Neural progenitor cell (in vitro differentiated cells): ENCODE measurements around the gene DAP. TPM values are rescaled to one million over a fixed set of nuclear protein-coding genes. Genes with fewer than 3 reads are reported as not detected.
A peak's percentile ranks its signal among the peaks of the same experiment; 100 is the strongest.

ENCODE experiments used
- DNase-seq: peaks from one replicate; pipeline ENCODE4 v3.0.0-alpha.2; 2016; ENCODE audit warnings: low spot score
- H2AFZ ChIP-seq: fragments of 200-600 bp; sonication (generic); replicated peaks from 2 replicates; pipeline ENCODE4 v1.6.1; 2016; ENCODE audit warnings: antibody characterized with exemption
- H3F3A ChIP-seq: fragments of 200-600 bp; sonication (generic); 2 replicates; pipeline ENCODE4 v1.6.1; 2016; ENCODE audit warnings: antibody characterized with exemption, low read depth
- H3K27ac ChIP-seq: fragments of 200-600 bp; sonication (generic); 2 replicates; pipeline ENCODE4 v1.5.1; 2016; ENCODE audit warnings: mild to moderate bottlenecking
- H3K27me3 ChIP-seq: fragments of 200-600 bp; sonication (generic); 2 replicates; pipeline ENCODE4 v1.6.1; 2016; ENCODE audit warnings: mild to moderate bottlenecking, moderate library complexity
- H3K36me3 ChIP-seq: fragments of 200-600 bp; sonication (generic); 2 replicates; pipeline ENCODE4 v1.5.1; 2016
- H3K4me1 ChIP-seq: fragments of 200-600 bp; sonication (generic); 2 replicates; pipeline ENCODE4 v1.6.1; 2016; ENCODE audit warnings: mixed run types
- H3K4me2 ChIP-seq: fragments of 200-600 bp; sonication (generic); 2 replicates; pipeline ENCODE4 v1.6.1; 2016
- H3K4me3 ChIP-seq: fragments of 200-600 bp; sonication (generic); 2 replicates; pipeline ENCODE4 v1.5.1; 2016
- H3K79me2 ChIP-seq: fragments of 200-600 bp; sonication (generic); 2 replicates; pipeline ENCODE4 v1.6.1; 2016; ENCODE audit warnings: low read depth
- H3K9ac ChIP-seq: fragments of 200-600 bp; sonication (generic); 2 replicates; pipeline ENCODE4 v1.6.1; 2016
- H3K9me3 ChIP-seq: fragments of 200-600 bp; sonication (generic); 2 replicates; pipeline ENCODE4 v1.5.1; 2016; ENCODE audit warnings: low read depth
- H4K20me1 ChIP-seq: fragments of 200-600 bp; sonication (generic); 2 replicates; pipeline ENCODE4 v1.6.1; 2016; ENCODE audit warnings: low read depth
- H3K27ac Mint-ChIP-seq: 3 replicates; pipeline ENCODE4 v1.8.0; 2021; ENCODE audit warnings: mixed read lengths
- H3K27me3 Mint-ChIP-seq: 2 replicates; pipeline ENCODE4 v1.8.0; 2022; ENCODE audit warnings: low read depth, mild to moderate bottlenecking, inconsistent platforms, moderate library complexity, mixed read lengths; ENCODE audit not compliant: insufficient read depth
- H3K36me3 Mint-ChIP-seq: 3 replicates; pipeline ENCODE4 v1.8.0; 2021; ENCODE audit warnings: mixed read lengths
- H3K4me1 Mint-ChIP-seq: 3 replicates; pipeline ENCODE4 v1.8.0; 2021; ENCODE audit warnings: mixed read lengths
- H3K4me3 Mint-ChIP-seq: 3 replicates; pipeline ENCODE4 v1.8.0; 2021; ENCODE audit warnings: mild to moderate bottlenecking, moderate library complexity, mixed read lengths
- H3K9me3 Mint-ChIP-seq: 3 replicates; pipeline ENCODE4 v1.8.0; 2020; ENCODE audit warnings: mixed read lengths
- CTCF ChIP-seq: fragments of 200-600 bp; sonication (generic); IDR thresholded peaks from 2 replicates; pipeline ENCODE4 v1.5.1; 2017; ENCODE audit warnings: antibody characterized with exemption, mild to moderate bottlenecking
- EZH2 ChIP-seq: fragments of 200-600 bp; sonication (generic); IDR thresholded peaks from 2 replicates; pipeline ENCODE4 v1.6.1; 2017; ENCODE audit warnings: antibody characterized with exemption, mild to moderate bottlenecking, moderate library complexity
- EZH2phosphoT487 ChIP-seq: fragments of 200-600 bp; sonication (generic); IDR thresholded peaks from 2 replicates; pipeline ENCODE4 v1.6.1; 2017; ENCODE audit warnings: antibody characterized with exemption
- total RNA-seq: library from RNA; depleted of rRNA; stranded (reverse); fragments of >200 nt; gene quantifications from 2 replicates; pipeline ENCODE4 v1.2.3, GENCODE V29; 2015; ENCODE audit warnings: low replicate concordance

The DAP gene, protein sequence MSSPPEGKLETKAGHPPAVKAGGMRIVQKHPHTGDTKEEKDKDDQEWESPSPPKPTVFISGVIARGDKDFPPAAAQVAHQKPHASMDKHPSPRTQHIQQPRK
- total RNA-seq: 12.2 and 21.8 TPM in 2 replicates

- peaks cover 6% of the 10 kb centered on the region for H3K36me3 Mint-ChIP-seq
- H3K27me3 Mint-ChIP-seq: peaks cover 4% of the 10 kb centered on the region
- peak within 1 kb of the TSS; percentile 77 for H3K4me2 ChIP-seq
- H3K9me3 Mint-ChIP-seq: no peaks in the 10 kb centered on the region
- peak; percentile 96 for DNase-seq
- H3K36me3 ChIP-seq: no peaks in the 10 kb centered on the region
- H2AFZ ChIP-seq: peak within 1 kb of the TSS; percentile 97
- peak within 1 kb of the TSS; percentile 26 for H3K27ac Mint-ChIP-seq
- H4K20me1 ChIP-seq: peaks cover 17% of the 10 kb centered on the region
- peaks cover 32% of the 10 kb centered on the region for H3K79me2 ChIP-seq
- peak within 1 kb of the TSS; percentile 48 for H3K27ac ChIP-seq
- peak within 1 kb of the TSS; percentile 54 for H3K9ac ChIP-seq
- no peaks in the 10 kb centered on the region for H3K9me3 ChIP-seq
- peaks cover 7% of the 10 kb centered on the region for H3K4me1 ChIP-seq
- H3K4me1 Mint-ChIP-seq: peaks cover 25% of the 10 kb centered on the region
- peak within 1 kb of the TSS; percentile 89 for H3K4me3 Mint-ChIP-seq
- peaks cover 7% of the 10 kb centered on the region for H3F3A ChIP-seq
- TF ChIP-seq EZH2phosphoT487: no peak
- no peak for TF ChIP-seq EZH2
- no peak for TF ChIP-seq CTCF
- peak within 1 kb of the TSS; percentile 83 for H3K4me3 ChIP-seq
- peaks cover 16% of the 10 kb centered on the region for H3K27me3 ChIP-seq
Measured at GRCh38 chr5:10761185-10761932, at the start of gene DAP. Gene DAP (minus strand): TSS chr5:10761234. CDS start chr5:10761068, 166 bp downstream.

GRCh38 chr5:10808347-10809226 is 47.6 kb upstream of the DAP start:
- H3K4me2 ChIP-seq: no peak overlapping the region
- H3K36me3 ChIP-seq: no peaks in the 10 kb centered on the region
- H3K4me3 Mint-ChIP-seq: no peak overlapping the region
- no peaks in the 10 kb centered on the region for H3K27me3 ChIP-seq
- no peaks in the 10 kb centered on the region for H3K9me3 ChIP-seq
- H3K27ac Mint-ChIP-seq: no peak overlapping the region
- H4K20me1 ChIP-seq: no peaks in the 10 kb centered on the region
- H3K4me1 Mint-ChIP-seq: no peaks in the 10 kb centered on the region
- H2AFZ ChIP-seq: no peak overlapping the region
- no peaks in the 10 kb centered on the region for H3K36me3 Mint-ChIP-seq
- peaks cover 3% of the 10 kb centered on the region for H3K27me3 Mint-ChIP-seq
- no peak for DNase-seq
- H3F3A ChIP-seq: no peaks in the 10 kb centered on the region
- no peak for TF ChIP-seq CTCF
- no peak for TF ChIP-seq EZH2phosphoT487
- no peak for TF ChIP-seq EZH2
- H3K4me3 ChIP-seq: no peak overlapping the region
- H3K9me3 Mint-ChIP-seq: peaks cover 10% of the 10 kb centered on the region
- H3K4me1 ChIP-seq: no peaks in the 10 kb centered on the region
- H3K79me2 ChIP-seq: no peaks in the 10 kb centered on the region
- no peak overlapping the region for H3K9ac ChIP-seq
- H3K27ac ChIP-seq: no peak overlapping the region

DNA sequence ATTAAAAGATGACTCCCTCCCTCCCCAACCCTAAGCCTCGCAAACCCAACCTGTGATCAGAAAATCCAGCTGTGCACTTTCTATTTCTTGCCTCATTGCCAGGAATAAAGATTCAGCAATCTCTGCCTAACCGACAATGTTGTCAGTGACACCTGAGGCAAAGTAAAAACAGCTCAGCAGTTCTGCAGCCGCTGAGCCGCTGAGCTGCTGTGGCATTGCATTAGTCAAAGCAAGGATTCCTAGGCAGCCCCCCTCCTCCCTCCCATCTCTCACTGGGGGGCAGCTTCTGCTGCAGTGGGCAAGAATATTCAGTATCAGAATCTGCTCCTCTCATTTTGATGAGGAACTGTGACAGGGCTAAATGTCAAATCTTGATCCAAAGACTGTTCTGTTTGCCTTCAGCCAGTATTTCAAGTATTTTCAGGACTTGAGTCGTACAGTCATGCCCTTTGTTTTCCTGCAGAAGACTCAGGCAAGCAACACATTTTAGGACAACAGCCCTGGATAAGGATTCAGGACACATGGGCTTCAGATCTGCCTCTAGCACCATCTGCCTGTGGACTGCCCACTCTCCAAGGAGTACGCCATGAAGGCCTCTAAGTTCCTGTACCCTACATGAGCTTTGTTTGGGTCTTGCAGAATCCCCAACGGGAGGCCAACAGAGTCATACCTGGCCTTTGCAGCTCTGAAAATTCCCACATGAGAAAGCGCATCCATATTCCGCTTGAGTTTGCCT is 41.1 kb upstream of the DAP start:
- peak overlapping the region; percentile 48 for H3K4me2 ChIP-seq
- H3K27me3 Mint-ChIP-seq: peaks cover 5% of the 10 kb centered on the region
- H3K36me3 Mint-ChIP-seq: no peaks in the 10 kb centered on the region
- no peak overlapping the region for H3K9ac ChIP-seq
- H2AFZ ChIP-seq: peak overlapping the region; percentile 36
- peaks cover 9% of the 10 kb centered on the region for H3K4me1 ChIP-seq
- no peaks in the 10 kb centered on the region for H3K9me3 ChIP-seq
- TF ChIP-seq CTCF: no peak
- TF ChIP-seq EZH2: no peak
- TF ChIP-seq EZH2phosphoT487: no peak
- H3K4me3 Mint-ChIP-seq: peak overlapping the region; percentile 69
- H3K27me3 ChIP-seq: no peaks in the 10 kb centered on the region
- H3F3A ChIP-seq: peaks cover 8% of the 10 kb centered on the region
- H4K20me1 ChIP-seq: no peaks in the 10 kb centered on the region
- H3K9me3 Mint-ChIP-seq: peaks cover 10% of the 10 kb centered on the region
- H3K27ac ChIP-seq: no peak overlapping the region
- no peaks in the 10 kb centered on the region for H3K36me3 ChIP-seq
- peak; percentile 62 for DNase-seq
- no peak overlapping the region for H3K27ac Mint-ChIP-seq
- no peak overlapping the region for H3K4me3 ChIP-seq
- no peaks in the 10 kb centered on the region for H3K79me2 ChIP-seq
- H3K4me1 Mint-ChIP-seq: peaks cover 14% of the 10 kb centered on the region
